ENCODE measurements around the gene PRKCE.
A peak's percentile ranks its signal among the peaks of the same experiment; 100 is the strongest.

Gene PRKCE

GRCh38 chr2:46170026-46170425, 518.6 kb downstream of the PRKCE start:
- DNase-seq (ENCODE audit: low spot score): no peak

- DNase-seq (ENCODE audit: low spot score): no peak
Observed at GRCh38 chr2:46170611-46171350, 519.3 kb downstream of the PRKCE start.

GRCh38 chr2:46171411-46171953, 520.0 kb downstream of the PRKCE start:
- no peak for DNase-seq (ENCODE audit: low spot score)

- DNase-seq (ENCODE audit: low spot score): no peak
Observed at GRCh38 chr2:46171996-46172546, 520.6 kb downstream of the PRKCE start.

DNA sequence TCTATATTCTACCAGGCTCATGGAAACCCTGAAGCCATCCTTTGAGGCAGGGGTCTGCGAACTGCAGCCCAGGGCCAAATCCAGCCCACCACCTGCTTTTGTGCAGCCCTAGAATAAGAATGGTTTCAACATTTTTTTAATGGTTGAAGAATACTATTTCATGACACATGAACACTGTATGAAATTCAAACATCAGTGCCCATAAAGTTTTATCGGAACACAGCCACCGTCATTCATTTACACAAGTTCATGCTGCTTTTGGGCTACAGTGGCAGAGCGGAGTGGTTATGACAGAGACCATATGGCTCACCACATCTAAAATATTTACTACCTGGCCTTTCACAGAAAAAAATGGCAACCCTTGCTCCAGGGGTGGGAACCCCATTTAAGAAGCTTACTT, 521.6 kb downstream of the PRKCE start:
- no peak for DNase-seq (ENCODE audit: low spot score)

- DNase-seq (ENCODE audit: low spot score): no peak
Observed at GRCh38 chr2:46173636-46174250, 522.3 kb downstream of the PRKCE start.

DNA sequence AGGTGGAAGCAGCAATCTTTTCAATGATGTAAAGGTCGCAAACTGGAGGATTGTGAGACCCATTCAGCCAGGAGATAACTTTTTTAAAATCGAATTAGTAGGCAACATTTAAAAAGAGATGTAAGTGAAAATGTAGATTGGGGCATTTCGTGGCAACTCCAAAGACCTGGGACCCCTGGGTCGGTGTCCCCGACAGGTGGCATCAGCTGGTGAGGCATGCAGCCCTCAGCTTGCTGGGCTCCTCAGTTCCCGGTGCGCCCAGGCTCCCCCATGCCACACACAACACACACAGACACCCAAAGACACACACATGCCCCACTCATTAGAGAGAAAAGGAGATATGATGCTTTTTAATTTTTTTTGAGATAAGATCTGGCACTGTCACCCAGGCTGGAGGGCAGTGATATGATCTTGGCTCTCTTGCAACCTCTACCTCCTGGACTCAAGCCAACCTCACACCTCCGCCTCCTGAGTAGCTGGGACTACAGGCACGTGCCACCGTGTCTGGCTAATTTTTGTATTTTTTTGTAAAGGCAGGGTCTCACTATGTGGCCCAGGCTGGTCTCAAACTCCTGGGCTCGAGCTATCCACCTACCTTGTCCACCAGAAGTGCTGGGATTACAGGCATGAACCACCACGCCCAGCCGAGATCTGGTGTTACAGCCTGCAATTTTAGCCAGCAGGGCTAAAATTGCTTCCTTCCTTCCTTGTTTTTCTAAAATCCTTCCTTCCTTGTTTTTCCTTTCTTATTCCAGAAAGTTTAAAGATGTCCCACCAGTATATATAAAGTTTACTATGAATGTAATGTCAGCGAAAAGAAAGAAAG, 523.1 kb downstream of the PRKCE start:
- DNase-seq (ENCODE audit: low spot score): no peak

- no peak for DNase-seq (ENCODE audit: low spot score)
Observed at GRCh38 chr2:46175419-46175818, 523.9 kb downstream of the PRKCE start.

DNA sequence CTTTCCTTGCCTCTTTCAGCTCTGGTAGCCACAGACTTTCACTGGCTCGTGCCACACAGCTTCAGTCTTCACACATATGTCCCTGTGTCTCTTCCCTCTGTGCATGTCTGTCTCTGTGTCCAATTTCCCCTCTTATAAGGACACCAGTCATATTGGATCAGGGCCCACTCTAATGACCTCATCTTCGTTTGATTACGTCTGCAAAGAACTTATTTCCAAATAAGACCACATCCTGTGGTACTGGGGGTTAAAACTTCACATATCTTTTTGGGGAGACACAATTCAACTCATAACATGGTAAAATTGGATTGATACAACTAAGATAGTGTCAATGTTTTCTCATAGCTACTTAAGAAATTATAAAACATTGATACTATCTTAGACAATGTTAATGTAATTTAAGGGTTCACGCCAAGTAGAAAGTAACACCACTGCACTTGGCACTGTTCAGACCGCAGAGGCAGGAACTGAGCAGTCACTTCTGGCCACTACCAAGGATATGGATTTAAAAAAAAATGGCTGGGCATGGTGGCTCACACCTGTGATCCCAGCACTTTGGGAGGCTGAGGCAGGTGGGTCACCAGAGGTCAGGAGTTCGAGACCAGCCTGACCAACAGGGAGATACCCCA, 526.1 kb downstream of the PRKCE start:
- no peak for DNase-seq (ENCODE audit: low spot score)

GRCh38 chr2:46179037-46179621, 527.7 kb downstream of the PRKCE start:
- no peak for DNase-seq (ENCODE audit: low spot score)

DNA sequence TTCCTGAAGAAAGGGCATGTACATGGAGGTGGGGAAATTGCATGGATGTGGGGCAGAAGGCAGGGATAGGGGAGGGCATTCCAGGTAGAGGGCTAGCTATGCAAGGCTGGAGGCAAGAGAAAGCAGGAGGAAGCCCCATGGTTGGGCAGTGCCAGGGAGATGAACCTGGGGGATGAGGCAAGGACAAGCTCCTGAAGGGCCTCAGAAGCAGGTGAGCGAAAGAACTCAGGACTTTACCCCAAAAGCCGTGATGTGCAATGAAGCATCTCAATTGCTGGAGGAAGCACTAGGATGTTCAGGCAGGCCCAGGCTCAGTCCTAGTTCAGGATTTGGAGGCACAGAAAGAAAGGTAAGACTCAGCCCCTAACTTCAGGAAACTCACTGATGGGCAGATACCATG, 528.7 kb downstream of the PRKCE start:
- DNase-seq (ENCODE audit: low spot score): no peak

DNA sequence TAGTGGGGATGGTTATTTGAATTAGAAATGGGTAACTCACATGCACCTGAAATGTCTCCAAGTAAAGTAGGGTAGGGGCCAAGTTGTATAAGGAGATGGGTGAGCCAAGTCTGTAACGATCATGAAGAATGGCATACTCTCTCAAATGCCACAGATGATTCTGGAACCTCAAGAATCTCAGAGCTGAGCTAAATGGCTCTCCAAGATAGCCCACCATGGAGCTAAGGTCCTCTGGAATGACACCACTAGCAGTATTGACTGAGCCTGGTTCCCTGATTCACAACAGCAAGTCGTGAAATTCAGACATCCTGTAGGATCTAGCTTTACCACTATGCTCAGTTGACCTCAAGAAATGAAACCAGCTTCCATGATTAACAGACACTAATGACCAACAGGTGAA, 529.8 kb downstream of the PRKCE start:
- no peak for DNase-seq (ENCODE audit: low spot score)

GRCh38 chr2:46181789-46182530, 530.5 kb downstream of the PRKCE start:
- DNase-seq (ENCODE audit: low spot score): no peak

GRCh38 chr2:46183426-46183825, 532.0 kb downstream of the PRKCE start:
- no peak for DNase-seq (ENCODE audit: low spot score)

GRCh38 chr2:46184794-46185583, 533.5 kb downstream of the PRKCE start:
- peak; percentile 65 for DNase-seq (ENCODE audit: low spot score)

DNA sequence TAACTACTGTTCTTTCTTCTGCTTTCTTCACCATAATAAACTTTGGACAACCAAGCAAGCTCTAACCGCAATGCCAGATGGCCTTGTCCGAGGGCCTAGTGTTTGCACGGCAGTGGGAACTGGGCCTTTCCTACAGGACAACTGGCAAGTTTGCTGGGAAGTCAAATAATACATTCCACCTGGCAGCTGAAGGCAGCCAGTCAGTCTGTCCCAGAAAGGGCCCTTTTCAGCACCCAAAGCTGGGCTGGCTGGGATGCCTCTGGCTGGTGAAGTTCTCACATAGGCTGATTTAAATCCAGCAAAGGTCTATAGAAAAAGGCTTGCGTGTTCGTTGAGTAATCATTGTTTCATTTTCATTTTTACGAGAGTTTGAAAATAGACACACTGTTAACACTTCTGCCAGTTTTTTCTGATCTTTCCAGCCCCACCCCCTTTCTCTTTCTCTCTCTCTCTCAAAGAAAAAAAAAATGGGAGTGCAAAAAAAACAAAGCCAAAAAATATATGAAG, 535.7 kb downstream of the PRKCE start:
- DNase-seq (ENCODE audit: low spot score): no peak

DNA sequence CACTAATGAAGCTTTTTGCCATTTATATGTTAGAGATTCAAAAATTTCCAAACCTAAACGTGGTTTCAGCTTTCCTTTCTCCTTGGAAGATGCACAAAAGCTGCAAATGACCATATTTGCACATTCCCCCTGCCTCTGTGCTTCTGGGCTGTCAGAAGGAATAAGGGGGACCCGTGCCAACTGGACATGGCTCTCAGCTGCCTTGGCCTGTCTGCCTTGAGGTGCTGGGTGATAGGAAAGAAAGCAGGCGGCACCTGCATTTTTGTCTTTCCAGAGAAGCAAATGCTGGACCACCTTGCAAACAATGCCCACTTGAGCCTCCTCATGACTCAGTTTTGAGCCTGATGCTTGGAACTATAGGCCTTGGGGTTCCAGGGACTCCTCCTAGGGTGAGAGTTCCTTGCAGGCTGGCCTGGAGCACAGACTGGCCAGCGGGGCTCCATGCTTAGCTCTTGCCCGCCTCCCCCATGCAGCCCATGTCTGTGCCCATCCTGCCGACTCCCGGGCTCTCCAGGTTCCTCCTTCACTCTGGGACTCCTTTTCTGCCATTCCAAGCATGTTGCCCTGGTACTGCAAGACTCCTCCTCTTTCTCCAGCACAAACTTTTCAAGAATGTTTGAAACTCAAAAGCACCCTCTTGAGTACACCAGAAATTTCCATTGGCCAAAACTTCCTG, 536.7 kb downstream of the PRKCE start:
- no peak for DNase-seq (ENCODE audit: low spot score)

DNA sequence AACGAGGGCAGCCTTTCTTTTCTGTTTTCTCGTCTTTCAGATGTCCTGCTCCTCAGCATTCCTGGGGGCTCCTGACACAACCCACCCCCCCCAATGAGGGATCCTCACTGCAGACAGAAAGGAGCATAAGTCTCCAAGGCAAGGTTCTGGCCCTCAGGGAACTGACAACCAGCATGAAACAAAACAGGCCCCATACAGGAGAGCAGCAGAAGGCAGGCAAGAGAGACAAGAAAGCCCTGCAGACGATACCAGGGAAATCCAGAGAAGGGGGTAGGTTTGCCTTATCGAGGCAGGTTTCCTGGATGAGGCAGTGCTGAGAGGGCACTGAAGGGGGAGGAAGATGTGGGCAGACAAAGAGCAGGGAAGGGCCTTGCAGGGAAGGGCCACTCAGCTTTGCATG, 541.9 kb downstream of the PRKCE start:
- DNase-seq (ENCODE audit: low spot score): no peak

- DNase-seq (ENCODE audit: low spot score): no peak
Observed at GRCh38 chr2:46193855-46194254, 542.4 kb downstream of the PRKCE start.

Data from iPS-NIHi11 (cell line).